Hepatocyte (in vitro differentiated cells): ENCODE measurements around the gene GSS.

ENCODE experiments used
- CTCF ChIP-seq: fragments of 200-600 bp; sonication (generic); IDR thresholded peaks from 2 replicates; pipeline ENCODE4 v1.5.1; 2016; ENCODE audit warnings: antibody characterized with exemption, mild to moderate bottlenecking; ENCODE audit not compliant: poor library complexity
- EZH2phosphoT487 ChIP-seq: fragments of 200-600 bp; sonication (generic); IDR thresholded peaks from one replicate; pipeline ENCODE4 v1.6.1; 2018; ENCODE audit warnings: antibody characterized with exemption, mild to moderate bottlenecking, low read depth, moderate library complexity; ENCODE audit not compliant: unreplicated experiment, severe bottlenecking

GRCh38 chr20:34895465-34895864 lies 60.1 kb downstream of the GSS start:
- no peak for TF ChIP-seq CTCF
- TF ChIP-seq EZH2phosphoT487 = no peak
